H9 (cell line): ENCODE data around the gene TMPRSS6. TPM values are rescaled to one million over a fixed set of nuclear protein-coding genes. Genes with fewer than 3 reads are reported as not detected.

ENCODE experiments used
- DNase-seq: peaks from one replicate; pipeline ENCODE4 v3.0.0-alpha.2; 2017
- H2AFZ ChIP-seq: one replicate; pipeline ENCODE4 v1.6.1; 2013; ENCODE audit warnings: mild to moderate bottlenecking, low read length, control low read depth, moderate library complexity
- H2AK5ac ChIP-seq: 2 replicates; pipeline ENCODE4 v1.6.1; 2013; ENCODE audit warnings: low read length, control low read depth, mixed read lengths; ENCODE audit not compliant: insufficient read length
- H2BK120ac ChIP-seq: one replicate; pipeline ENCODE4 v1.6.1; 2013; ENCODE audit warnings: low read depth, mild to moderate bottlenecking, low read length, control low read depth, inconsistent platforms; ENCODE audit not compliant: poor library complexity, severe bottlenecking
- H2BK12ac ChIP-seq: 2 replicates; pipeline ENCODE4 v1.6.1; 2013; ENCODE audit warnings: low read length, control low read depth, mixed read lengths, low read depth; ENCODE audit not compliant: insufficient read length
- H2BK15ac ChIP-seq: 2 replicates; pipeline ENCODE4 v1.6.1; 2013; ENCODE audit warnings: low read depth, low read length, control low read depth
- H2BK20ac ChIP-seq: one replicate; pipeline ENCODE4 v1.6.1; 2013; ENCODE audit warnings: low read depth, mild to moderate bottlenecking, low read length, control low read depth, inconsistent platforms; ENCODE audit not compliant: poor library complexity, severe bottlenecking
- H2BK5ac ChIP-seq: 2 replicates; pipeline ENCODE4 v1.6.1; 2013; ENCODE audit warnings: low read length, control low read depth, mixed read lengths; ENCODE audit not compliant: insufficient read length
- H3K14ac ChIP-seq: 2 replicates; pipeline ENCODE4 v1.6.1; 2013; ENCODE audit warnings: low read length, control low read depth; ENCODE audit not compliant: insufficient read depth
- H3K18ac ChIP-seq: 2 replicates; pipeline ENCODE4 v1.6.1; 2013; ENCODE audit warnings: low read depth, mild to moderate bottlenecking, mixed read lengths, low read length, control low read depth; ENCODE audit not compliant: insufficient read length
- H3K23ac ChIP-seq: 2 replicates; pipeline ENCODE4 v1.6.1; 2013; ENCODE audit warnings: low read length, control low read depth, mixed read lengths, low read depth; ENCODE audit not compliant: insufficient read length
- H3K23me2 ChIP-seq: 2 replicates; pipeline ENCODE4 v1.6.1; 2013; ENCODE audit warnings: low read depth, mild to moderate bottlenecking, mixed read lengths, low read length, control low read depth; ENCODE audit not compliant: insufficient read length, poor library complexity, severe bottlenecking
- H3K27ac ChIP-seq: 2 replicates; pipeline ENCODE4 v1.5.1; 2013; ENCODE audit warnings: low read length, control low read depth, mixed read lengths, low read depth; ENCODE audit not compliant: insufficient read length
- H3K27me3 ChIP-seq: 2 replicates; pipeline ENCODE4 v1.6.1; 2013; ENCODE audit warnings: low read length, control low read depth, inconsistent platforms; ENCODE audit not compliant: insufficient read depth
- H3K4ac ChIP-seq: 2 replicates; pipeline ENCODE4 v1.6.1; 2013; ENCODE audit warnings: low read depth, mild to moderate bottlenecking, control low read depth, inconsistent platforms, low read length, moderate library complexity
- H3K4me1 ChIP-seq: 2 replicates; pipeline ENCODE4 v1.6.1; 2013; ENCODE audit warnings: low read length, control low read depth, inconsistent platforms; ENCODE audit not compliant: insufficient read depth
- H3K4me2 ChIP-seq: 2 replicates; pipeline ENCODE4 v1.6.1; 2013; ENCODE audit warnings: low read length, control low read depth, mixed read lengths; ENCODE audit not compliant: insufficient read length, insufficient read depth
- H3K56ac ChIP-seq: 2 replicates; pipeline ENCODE4 v1.6.1; 2013; ENCODE audit warnings: low read depth, mild to moderate bottlenecking, mixed read lengths, low read length, control low read depth; ENCODE audit not compliant: insufficient read length
- H3K79me1 ChIP-seq: 2 replicates; pipeline ENCODE4 v1.6.1; 2013; ENCODE audit warnings: low read depth, mild to moderate bottlenecking, moderate library complexity, low read length, control low read depth, inconsistent platforms; ENCODE audit not compliant: insufficient read depth, poor library complexity, severe bottlenecking
- H3K79me2 ChIP-seq: 2 replicates; pipeline ENCODE4 v1.6.1; 2013; ENCODE audit warnings: low read length, control low read depth, inconsistent platforms; ENCODE audit not compliant: insufficient read depth
- H3K9ac ChIP-seq: 2 replicates; pipeline ENCODE4 v1.6.1; 2013; ENCODE audit warnings: low read length, control low read depth, mixed read lengths; ENCODE audit not compliant: insufficient read length; ENCODE audit errors: extremely low read depth
- H3K9me3 ChIP-seq: one replicate; pipeline ENCODE4 v1.6.1; 2013; ENCODE audit warnings: low read depth, low read length, inconsistent platforms; ENCODE audit not compliant: control insufficient read depth
- H3T11ph ChIP-seq: one replicate; pipeline ENCODE4 v1.6.1; 2013; ENCODE audit warnings: mild to moderate bottlenecking, low read length, control low read depth, inconsistent platforms
- H4K20me1 ChIP-seq: one replicate; pipeline ENCODE4 v1.6.1; 2013; ENCODE audit not compliant: control insufficient read depth, insufficient read length, insufficient read depth
- H4K5ac ChIP-seq: 2 replicates; pipeline ENCODE4 v1.6.1; 2013; ENCODE audit warnings: low read depth, mild to moderate bottlenecking, mixed read lengths, low read length, control low read depth; ENCODE audit not compliant: insufficient read length
- H4K8ac ChIP-seq: replicated peaks from 2 replicates; pipeline ENCODE4 v1.6.1; 2013; ENCODE audit warnings: low read length, control low read depth, mixed read lengths, low read depth; ENCODE audit not compliant: insufficient read length
- H4K91ac ChIP-seq: 2 replicates; pipeline ENCODE4 v1.6.1; 2013; ENCODE audit warnings: low read depth, mild to moderate bottlenecking, moderate library complexity, mixed read lengths, low read length, control low read depth; ENCODE audit not compliant: insufficient read length
- H3K27ac Mint-ChIP-seq, 3 experiments: 2 replicates in 2 of 3; 3 replicates in 1 of 3; pipeline ENCODE4 v1.8.0; 2020 to 2021; ENCODE audit warnings: mixed read lengths in 3 of 3, mild to moderate bottlenecking in 1 of 3, moderate library complexity in 1 of 3
- H3K27me3 Mint-ChIP-seq: 2 replicates; pipeline ENCODE4 v1.8.0; 2021; ENCODE audit warnings: low read depth, mild to moderate bottlenecking, moderate library complexity, mixed read lengths
- H3K36me3 Mint-ChIP-seq, 3 experiments: 2 replicates in 2 of 3; 3 replicates in 1 of 3; pipeline ENCODE4 v1.8.0; 2020 to 2021; ENCODE audit warnings: low read depth in 3 of 3, mixed read lengths in 3 of 3; ENCODE audit not compliant: insufficient read depth in 1 of 3
- H3K4me1 Mint-ChIP-seq, 2 experiments: 2 replicates each; pipeline ENCODE4 v1.8.0; 2020; ENCODE audit warnings: mixed read lengths in 2 of 2
- H3K4me3 Mint-ChIP-seq, 2 experiments: 2 replicates in 1 of 2; 3 replicates in 1 of 2; pipeline ENCODE4 v1.8.0; 2020 to 2021; ENCODE audit warnings: mild to moderate bottlenecking in 2 of 2, mixed read lengths in 2 of 2, moderate library complexity in 1 of 2
- H3K9me3 Mint-ChIP-seq, 2 experiments: 2 replicates in 1 of 2; 3 replicates in 1 of 2; pipeline ENCODE4 v1.8.0; 2020; ENCODE audit warnings: mild to moderate bottlenecking in 2 of 2, mixed read lengths in 2 of 2, moderate library complexity in 1 of 2
- WGBS: extraction: QIAGEN DNeasy Blood & Tissue Kit; methylation state at CpG from one replicate; pipeline ENCODE4 v1.1.7; 2013; ENCODE audit warnings: missing lambda C conversion rate, low lambda C conversion rate, mixed read lengths; ENCODE audit not compliant: insufficient read length; ENCODE audit errors: extremely low coverage; 5-methylcytosine and 5-hydroxymethylcytosine counted together
- total RNA-seq: library from RNA; stranded (reverse); gene quantifications from 2 replicates; pipeline ENCODE4 v1.2.1, GENCODE V29; 2021
- TF ChIP-seq, protein P1 (sequence below): fragments of 200-600 bp; sonication (generic); conservative IDR thresholded peaks from 3 replicates; pipeline ENCODE4 v1.8.0; 2021; ENCODE audit warnings: antibody characterized with exemption, mild to moderate bottlenecking

TMPRSS6 gene
- total RNA-seq, 1 experiment from 2014 or later: not detected

DNA sequence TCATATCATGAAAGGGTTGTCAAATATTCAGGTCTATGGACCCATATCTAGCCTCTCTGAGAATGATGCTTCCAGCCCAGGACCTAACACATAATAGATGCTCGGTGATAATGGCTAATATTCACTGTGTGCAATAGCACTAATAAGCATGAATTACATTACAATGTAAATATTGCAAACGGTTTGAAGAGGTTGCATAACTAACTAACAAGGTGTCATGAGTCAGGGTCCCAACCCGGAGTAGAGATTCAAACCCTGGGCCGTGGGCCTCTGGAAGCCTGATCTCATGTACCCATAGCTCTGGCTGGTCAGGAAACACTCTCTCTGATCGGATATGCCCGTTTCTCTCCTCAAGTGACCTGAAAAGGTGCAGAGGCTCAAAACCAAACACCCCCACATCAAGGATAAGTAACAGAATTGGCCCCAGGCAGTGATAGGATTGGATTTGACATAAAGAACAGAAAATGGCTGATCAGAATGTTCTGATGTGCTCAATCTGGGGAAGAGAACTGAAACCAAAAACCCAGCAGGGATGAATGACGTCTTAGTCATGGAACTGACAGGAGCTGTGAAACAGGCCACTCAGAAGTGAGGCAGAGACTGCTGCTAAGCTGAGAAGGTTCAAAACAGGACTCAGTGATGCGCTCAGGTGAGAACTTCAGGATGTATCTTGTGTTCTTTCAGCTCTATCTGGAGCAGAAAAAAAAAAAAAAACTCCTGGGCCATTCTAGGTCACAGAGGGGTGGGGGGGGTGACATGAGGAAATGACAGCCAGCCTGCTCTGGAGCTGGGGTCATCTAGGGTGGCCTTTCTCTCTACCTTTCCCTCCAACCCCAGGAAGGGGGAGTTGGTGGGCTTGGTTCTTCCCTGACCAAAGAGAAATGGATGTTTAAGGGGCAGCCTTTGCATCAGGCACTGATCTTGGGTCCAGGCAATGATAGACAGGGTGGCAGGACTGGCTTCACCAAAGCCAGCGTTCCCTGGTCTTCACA, 64.6 kb downstream of the TMPRSS6 start:
- H3K4me1 Mint-ChIP-seq: peaks cover 12 to 18% of the 10 kb centered on the region in 2 experiments
- H3K79me2 ChIP-seq: no peaks in the 10 kb centered on the region
- no peak overlapping the region for H3K23ac ChIP-seq
- no peak overlapping the region for H3K56ac ChIP-seq
- H2BK5ac ChIP-seq: no peak overlapping the region
- H3K4me1 ChIP-seq: no peaks in the 10 kb centered on the region; the same call in 1 of the 2 replicates
- H4K91ac ChIP-seq: no peak overlapping the region
- H4K20me1 ChIP-seq: no peaks in the 10 kb centered on the region
- no peak overlapping the region for H3K27ac ChIP-seq
- H3K18ac ChIP-seq: no peak overlapping the region
- no peaks in the 10 kb centered on the region; the same call in 1 of the 2 replicates for H3K27me3 ChIP-seq
- H3K4ac ChIP-seq: no peak overlapping the region
- DNase-seq: no peak
- no peak overlapping the region for H2BK12ac ChIP-seq
- H3T11ph ChIP-seq: no peak overlapping the region
- H3K14ac ChIP-seq: no peak overlapping the region
- H3K4me3 Mint-ChIP-seq: no peak overlapping the region
- no peak overlapping the region for H3K9ac ChIP-seq
- no peaks in the 10 kb centered on the region for H3K36me3 Mint-ChIP-seq
- H3K4me2 ChIP-seq: no peak overlapping the region
- no peaks in the 10 kb centered on the region for H3K79me1 ChIP-seq
- H3K27me3 Mint-ChIP-seq: peaks cover 28% of the 10 kb centered on the region
- H2BK15ac ChIP-seq: no peak overlapping the region
- H4K5ac ChIP-seq: no peak overlapping the region
- no peak overlapping the region for H2BK20ac ChIP-seq
- H4K8ac ChIP-seq: no peak overlapping the region
- H2AK5ac ChIP-seq: no peak overlapping the region
- H3K9me3 Mint-ChIP-seq: no peaks in the 10 kb centered on the region
- no CpG with 5 or more reads among the region's 9 CpGs for WGBS
- no peaks in the 10 kb centered on the region for H3K23me2 ChIP-seq
- no peak overlapping the region; a peak in 1 of 7 replicates for H3K27ac Mint-ChIP-seq
- H2AFZ ChIP-seq: no peak overlapping the region
- H2BK120ac ChIP-seq: no peak overlapping the region
- TF ChIP-seq, protein P1, sequence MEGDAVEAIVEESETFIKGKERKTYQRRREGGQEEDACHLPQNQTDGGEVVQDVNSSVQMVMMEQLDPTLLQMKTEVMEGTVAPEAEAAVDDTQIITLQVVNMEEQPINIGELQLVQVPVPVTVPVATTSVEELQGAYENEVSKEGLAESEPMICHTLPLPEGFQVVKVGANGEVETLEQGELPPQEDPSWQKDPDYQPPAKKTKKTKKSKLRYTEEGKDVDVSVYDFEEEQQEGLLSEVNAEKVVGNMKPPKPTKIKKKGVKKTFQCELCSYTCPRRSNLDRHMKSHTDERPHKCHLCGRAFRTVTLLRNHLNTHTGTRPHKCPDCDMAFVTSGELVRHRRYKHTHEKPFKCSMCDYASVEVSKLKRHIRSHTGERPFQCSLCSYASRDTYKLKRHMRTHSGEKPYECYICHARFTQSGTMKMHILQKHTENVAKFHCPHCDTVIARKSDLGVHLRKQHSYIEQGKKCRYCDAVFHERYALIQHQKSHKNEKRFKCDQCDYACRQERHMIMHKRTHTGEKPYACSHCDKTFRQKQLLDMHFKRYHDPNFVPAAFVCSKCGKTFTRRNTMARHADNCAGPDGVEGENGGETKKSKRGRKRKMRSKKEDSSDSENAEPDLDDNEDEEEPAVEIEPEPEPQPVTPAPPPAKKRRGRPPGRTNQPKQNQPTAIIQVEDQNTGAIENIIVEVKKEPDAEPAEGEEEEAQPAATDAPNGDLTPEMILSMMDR: no peak
- H3K9me3 ChIP-seq: no peaks in the 10 kb centered on the region
